ENCODE data around the gene UBE2I. TPM values are rescaled to one million over a fixed set of nuclear protein-coding genes. Genes with fewer than 3 reads are reported as not detected.

Gene UBE2I
- total and polyA plus RNA-seq, 2 donors (not counting 1 experiment from before 2014, with no cell fraction given) = 42.1 to 142 TPM

GRCh38 chr16:1364510-1364909, 55.1 kb downstream of the UBE2I start:
- no peak for TF ChIP-seq EZH2 (IDR thresholded peaks at IDR 0.05; ENCODE audit: low read length, missing control alignments)
- no peak for TF ChIP-seq CTCF (conservative IDR thresholded peaks at IDR 0.05 in 1 of 2, IDR thresholded peaks at IDR 0.05 in 1 of 2; ENCODE audit: low read depth in 1 of 2, low read length in 2 of 2)
- Histone ChIP-seq H3K4me2 (ENCODE audit: extremely low read depth, insufficient read depth, low read length) (no peak overlapping the region), H3K4me1 (ENCODE audit: control insufficient read depth, extremely low read depth, insufficient read depth, low read length) (no peaks in the 10 kb centered on the region), H3K9ac (ENCODE audit: insufficient read depth, low read length) (no peak overlapping the region), H3K27me3 (ENCODE audit: control insufficient read depth, insufficient read depth, low read length) (no peaks in the 10 kb centered on the region), H3K4me3 (replicated peaks in 1 of 4; ENCODE audit: control extremely low read depth in 1 of 4, insufficient read depth in 1 of 4, low read depth in 3 of 4, low read length in 4 of 4) (no peak overlapping the region), H2AFZ (ENCODE audit: low read length) (no peak overlapping the region), H3K9me3 (ENCODE audit: control insufficient read depth, insufficient read depth, low read depth, low read length) (no peaks in the 10 kb centered on the region), H4K20me1 (ENCODE audit: control insufficient read depth, extremely low read depth, insufficient read depth, low read length) (no peaks in the 10 kb centered on the region), H3K27ac (ENCODE audit: insufficient read depth, low read length) (no peak overlapping the region), H3K36me3 (ENCODE audit: control insufficient read depth, insufficient read depth, low read length) (peaks cover 24% of the 10 kb centered on the region), H3K79me2 (ENCODE audit: control insufficient read depth, insufficient read depth, low read length) (no peaks in the 10 kb centered on the region)
- DNase-seq (ENCODE audit: low read depth in 2 of 2) = no peak

GRCh38 chr16:1366060-1366711, 56.8 kb downstream of the UBE2I start:
- TF ChIP-seq CTCF (conservative IDR thresholded peaks at IDR 0.05 in 1 of 2, IDR thresholded peaks at IDR 0.05 in 1 of 2; ENCODE audit: low read depth in 1 of 2, low read length in 2 of 2) = no peak
- TF ChIP-seq EZH2 (IDR thresholded peaks at IDR 0.05; ENCODE audit: low read length, missing control alignments) = no peak
- H2AFZ ChIP-seq (ENCODE audit: low read length) = no peak overlapping the region
- no peak overlapping the region for H3K4me2 ChIP-seq (ENCODE audit: extremely low read depth, insufficient read depth, low read length)
- H3K27me3 ChIP-seq (ENCODE audit: control insufficient read depth, insufficient read depth, low read length) = no peaks in the 10 kb centered on the region
- DNase-seq (ENCODE audit: low read depth in 2 of 2) = no peak
- peaks cover 26% of the 10 kb centered on the region for H3K36me3 ChIP-seq (ENCODE audit: control insufficient read depth, insufficient read depth, low read length)
- no peak overlapping the region for H3K9ac ChIP-seq (ENCODE audit: insufficient read depth, low read length)
- H4K20me1 ChIP-seq (ENCODE audit: control insufficient read depth, extremely low read depth, insufficient read depth, low read length) = no peaks in the 10 kb centered on the region
- no peaks in the 10 kb centered on the region for H3K9me3 ChIP-seq (ENCODE audit: control insufficient read depth, insufficient read depth, low read depth, low read length)
- no peak overlapping the region for H3K4me3 ChIP-seq (replicated peaks in 1 of 4; ENCODE audit: control extremely low read depth in 1 of 4, insufficient read depth in 1 of 4, low read depth in 3 of 4, low read length in 4 of 4)
- H3K79me2 ChIP-seq (ENCODE audit: control insufficient read depth, insufficient read depth, low read length) = no peaks in the 10 kb centered on the region
- no peak overlapping the region for H3K27ac ChIP-seq (ENCODE audit: insufficient read depth, low read length)
- H3K4me1 ChIP-seq (ENCODE audit: control insufficient read depth, extremely low read depth, insufficient read depth, low read length) = no peaks in the 10 kb centered on the region

- H3K9ac ChIP-seq (ENCODE audit: insufficient read depth, low read length) = no peak overlapping the region
- H3K4me1 ChIP-seq (ENCODE audit: control insufficient read depth, extremely low read depth, insufficient read depth, low read length) = no peaks in the 10 kb centered on the region
- DNase-seq (ENCODE audit: low read depth in 2 of 2) = no peak
- H2AFZ ChIP-seq (ENCODE audit: low read length) = no peak overlapping the region
- no peaks in the 10 kb centered on the region for H3K9me3 ChIP-seq (ENCODE audit: control insufficient read depth, insufficient read depth, low read depth, low read length)
- H3K27me3 ChIP-seq (ENCODE audit: control insufficient read depth, insufficient read depth, low read length) = no peaks in the 10 kb centered on the region
- H3K4me2 ChIP-seq (ENCODE audit: extremely low read depth, insufficient read depth, low read length) = no peak overlapping the region
- H4K20me1 ChIP-seq (ENCODE audit: control insufficient read depth, extremely low read depth, insufficient read depth, low read length) = no peaks in the 10 kb centered on the region
- no peak overlapping the region for H3K4me3 ChIP-seq (replicated peaks in 1 of 4; ENCODE audit: control extremely low read depth in 1 of 4, insufficient read depth in 1 of 4, low read depth in 3 of 4, low read length in 4 of 4)
- no peaks in the 10 kb centered on the region for H3K79me2 ChIP-seq (ENCODE audit: control insufficient read depth, insufficient read depth, low read length)
- no peak for TF ChIP-seq CTCF (conservative IDR thresholded peaks at IDR 0.05 in 1 of 2, IDR thresholded peaks at IDR 0.05 in 1 of 2; ENCODE audit: low read depth in 1 of 2, low read length in 2 of 2)
- no peak for TF ChIP-seq EZH2 (IDR thresholded peaks at IDR 0.05; ENCODE audit: low read length, missing control alignments)
- peaks cover 25% of the 10 kb centered on the region for H3K36me3 ChIP-seq (ENCODE audit: control insufficient read depth, insufficient read depth, low read length)
- H3K27ac ChIP-seq (ENCODE audit: insufficient read depth, low read length) = no peak overlapping the region
Measured at GRCh38 chr16:1366712-1367299, 57.4 kb downstream of the UBE2I start.

Data from fibroblast of lung (primary cell).